ENCODE measurements around the gene IGFL2.
"Not testable (repeated sequence)": the region's sequence is repeated elsewhere in the genome, so short reads cannot be mapped to it uniquely, and the experiment has no call there.

The IGFL2 gene

GRCh38 chr19:46144756-46145155 lies 3.3 kb upstream of the IGFL2 start:
- no peak for DNase-seq

- no peak for DNase-seq
Observed at GRCh38 chr19:46147166-46147740, 785 bp upstream of the IGFL2 start.

- no peak for DNase-seq
Observed at GRCh38 chr19:46150606-46151005, 2.6 kb downstream of the IGFL2 start.

- no peak for DNase-seq
Observed at GRCh38 chr19:46155237-46155636, 7.2 kb downstream of the IGFL2 start.

GRCh38 chr19:46159418-46160232 lies 11.6 kb downstream of the IGFL2 start:
- no peak for DNase-seq

GRCh38 chr19:46160233-46160775 lies 12.3 kb downstream of the IGFL2 start:
- no peak for DNase-seq

GRCh38 chr19:46161642-46162257 lies 13.7 kb downstream of the IGFL2 start:
- DNase-seq = not testable (repeated sequence)

GRCh38 chr19:46162731-46163130 lies 14.7 kb downstream of the IGFL2 start:
- no peak for DNase-seq

GRCh38 chr19:46173886-46174480 lies 25.9 kb downstream of the IGFL2 start:
- DNase-seq = no peak

- no peak for DNase-seq
Observed at GRCh38 chr19:46176116-46176860, 28.2 kb downstream of the IGFL2 start.

- no peak for DNase-seq
Observed at GRCh38 chr19:46179076-46179759, 31.2 kb downstream of the IGFL2 start.

- DNase-seq = no peak
Observed at GRCh38 chr19:46180701-46181387, 32.8 kb downstream of the IGFL2 start.

GRCh38 chr19:46181388-46181779 lies 33.3 kb downstream of the IGFL2 start:
- no peak for DNase-seq

GRCh38 chr19:46182476-46182875 lies 34.4 kb downstream of the IGFL2 start:
- DNase-seq = no peak

GRCh38 chr19:46184775-46185710 lies 37.0 kb downstream of the IGFL2 start:
- DNase-seq = not testable (repeated sequence)

- no peak for DNase-seq
Observed at GRCh38 chr19:46186101-46186716, 38.2 kb downstream of the IGFL2 start.

GRCh38 chr19:46186717-46187101 lies 38.7 kb downstream of the IGFL2 start:
- DNase-seq = no peak

GRCh38 chr19:46189971-46190888 lies 42.2 kb downstream of the IGFL2 start:
- DNase-seq = no peak

GRCh38 chr19:46191356-46191755 lies 43.3 kb downstream of the IGFL2 start:
- DNase-seq = no peak

Data from NCI-H2029 treated with DMSO at 0.1 percent for 48 hours (cell line).